Left ventricle myocardium superior (tissue), 1 donor: ENCODE measurements around the gene CNDP1. TPM values are rescaled to one million over a fixed set of nuclear protein-coding genes. Genes with fewer than 3 reads are reported as not detected.
"Not testable (repeated sequence)": the region's sequence is repeated elsewhere in the genome, so short reads cannot be mapped to it uniquely, and the experiment has no call there.

ENCODE experiments used
- ATAC-seq: fragments of 200-7000 bp; cut with Tn5 transposase; one replicate; pipeline ENCODE4 v1.9.1; 2020; ENCODE audit warnings: mild to moderate bottlenecking, moderate library complexity
- DNase-seq: peaks from one replicate; pipeline ENCODE4 v3.0.0-alpha.2; 2020
- intact Hi-C: fragments of 100-400 bp; cut with micrococcal nuclease; formaldehyde crosslinking; loops from one replicate; pipeline ENCODE4 v1.11.0; 2022
- total RNA-seq: library from RNA; stranded (reverse); fragmentation: NEBNext Ultra II Directional; extraction: Animal tissue kit (Norgen Biotek cat#: 25700); gene quantifications from one replicate; pipeline ENCODE4 v1.2.1, GENCODE V29; 2021
- donor health status: DM: no; HTN: yes; CAD: no; lungs with severe emphysema.

CNDP1 gene
- total RNA-seq, 1 donor from 2014 or later, result not detected

GRCh38 chr18:74518456-74519295, 15.6 kb upstream of the CNDP1 start:
- ATAC-seq (no peak), DNase-seq (no peak)
- intact Hi-C loops, result no loop called here

GRCh38 chr18:74519320-74520095, 14.8 kb upstream of the CNDP1 start:
- DNase-seq (no peak), ATAC-seq (no peak)
- intact Hi-C loops, result no loop called here

GRCh38 chr18:74520096-74520833, 14.0 kb upstream of the CNDP1 start:
- DNase-seq (no peak), ATAC-seq (no peak)
- intact Hi-C loops, result no loop called here

- ATAC-seq (no peak), DNase-seq (no peak)
- intact Hi-C loops, result no loop called here
These were observed 13.1 kb upstream of the CNDP1 start for GRCh38 chr18:74521068-74521725.

GRCh38 chr18:74522635-74523548, 11.4 kb upstream of the CNDP1 start:
- intact Hi-C loops, result no loop called here
- DNase-seq, result no peak
- ATAC-seq, result peak; percentile 44

- ATAC-seq (peak; percentile 55), DNase-seq (no peak)
- intact Hi-C loops, result no loop called here
These were observed 10.2 kb upstream of the CNDP1 start for GRCh38 chr18:74524097-74524496.

- DNase-seq, intact Hi-C loops, ATAC-seq: not testable (repeated sequence)
These were observed 9.4 kb upstream of the CNDP1 start for GRCh38 chr18:74524915-74525314.

GRCh38 chr18:74525741-74526140, 8.6 kb upstream of the CNDP1 start:
- intact Hi-C loops, result no loop called here
- DNase-seq (peak; percentile 49), ATAC-seq (no peak)

GRCh38 chr18:74526488-74526887, 7.8 kb upstream of the CNDP1 start:
- ATAC-seq (no peak), DNase-seq (no peak)
- intact Hi-C loops, result no loop called here

GRCh38 chr18:74528478-74528877, 5.8 kb upstream of the CNDP1 start:
- intact Hi-C loops, result no loop called here
- no peak for ATAC-seq
- DNase-seq, result no peak

GRCh38 chr18:74528913-74529312, 5.4 kb upstream of the CNDP1 start:
- no peak for DNase-seq
- intact Hi-C loops, result no loop called here
- no peak for ATAC-seq

GRCh38 chr18:74529378-74529777, 4.9 kb upstream of the CNDP1 start:
- intact Hi-C loops, result no loop called here
- ATAC-seq (no peak), DNase-seq (no peak)

- no peak for DNase-seq
- intact Hi-C loops, result no loop called here
- ATAC-seq, result no peak
These were observed 4.3 kb upstream of the CNDP1 start for GRCh38 chr18:74529811-74530583.

- DNase-seq (no peak), ATAC-seq (no peak)
- intact Hi-C loops, result no loop called here
These were observed 3.8 kb upstream of the CNDP1 start for GRCh38 chr18:74530584-74530862.

GRCh38 chr18:74531043-74531442, 3.3 kb upstream of the CNDP1 start:
- no peak for DNase-seq
- no peak for ATAC-seq
- intact Hi-C loops, result no loop called here

- intact Hi-C loops, result no loop called here
- ATAC-seq, result no peak
- DNase-seq, result no peak
These were observed 1.7 kb upstream of the CNDP1 start for GRCh38 chr18:74532511-74533025.

- intact Hi-C loops, result no loop called here
- DNase-seq, result no peak
- no peak for ATAC-seq
These were observed 634 bp upstream of the CNDP1 start for GRCh38 chr18:74533666-74534065.
